ENCODE results near the gene YY1AP1. TPM values are rescaled to one million over a fixed set of nuclear protein-coding genes. Genes with fewer than 3 reads are reported as not detected.
A peak's percentile ranks its signal among the peaks of the same experiment; 100 is the strongest.
"Not testable (repeated sequence)": the region's sequence is repeated elsewhere in the genome, so short reads cannot be mapped to it uniquely, and the experiment has no call there.

The YY1AP1 gene, protein sequence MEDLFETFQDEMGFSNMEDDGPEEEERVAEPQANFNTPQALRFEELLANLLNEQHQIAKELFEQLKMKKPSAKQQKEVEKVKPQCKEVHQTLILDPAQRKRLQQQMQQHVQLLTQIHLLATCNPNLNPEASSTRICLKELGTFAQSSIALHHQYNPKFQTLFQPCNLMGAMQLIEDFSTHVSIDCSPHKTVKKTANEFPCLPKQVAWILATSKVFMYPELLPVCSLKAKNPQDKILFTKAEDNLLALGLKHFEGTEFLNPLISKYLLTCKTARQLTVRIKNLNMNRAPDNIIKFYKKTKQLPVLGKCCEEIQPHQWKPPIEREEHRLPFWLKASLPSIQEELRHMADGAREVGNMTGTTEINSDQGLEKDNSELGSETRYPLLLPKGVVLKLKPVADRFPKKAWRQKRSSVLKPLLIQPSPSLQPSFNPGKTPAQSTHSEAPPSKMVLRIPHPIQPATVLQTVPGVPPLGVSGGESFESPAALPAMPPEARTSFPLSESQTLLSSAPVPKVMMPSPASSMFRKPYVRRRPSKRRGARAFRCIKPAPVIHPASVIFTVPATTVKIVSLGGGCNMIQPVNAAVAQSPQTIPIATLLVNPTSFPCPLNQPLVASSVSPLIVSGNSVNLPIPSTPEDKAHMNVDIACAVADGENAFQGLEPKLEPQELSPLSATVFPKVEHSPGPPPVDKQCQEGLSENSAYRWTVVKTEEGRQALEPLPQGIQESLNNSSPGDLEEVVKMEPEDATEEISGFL
- total RNA-seq, result 100 to 1,000 TPM in 2 of 4 donors, 10 to 100 TPM in 2; 64.5 to 144 (median 84.3) TPM

DNA sequence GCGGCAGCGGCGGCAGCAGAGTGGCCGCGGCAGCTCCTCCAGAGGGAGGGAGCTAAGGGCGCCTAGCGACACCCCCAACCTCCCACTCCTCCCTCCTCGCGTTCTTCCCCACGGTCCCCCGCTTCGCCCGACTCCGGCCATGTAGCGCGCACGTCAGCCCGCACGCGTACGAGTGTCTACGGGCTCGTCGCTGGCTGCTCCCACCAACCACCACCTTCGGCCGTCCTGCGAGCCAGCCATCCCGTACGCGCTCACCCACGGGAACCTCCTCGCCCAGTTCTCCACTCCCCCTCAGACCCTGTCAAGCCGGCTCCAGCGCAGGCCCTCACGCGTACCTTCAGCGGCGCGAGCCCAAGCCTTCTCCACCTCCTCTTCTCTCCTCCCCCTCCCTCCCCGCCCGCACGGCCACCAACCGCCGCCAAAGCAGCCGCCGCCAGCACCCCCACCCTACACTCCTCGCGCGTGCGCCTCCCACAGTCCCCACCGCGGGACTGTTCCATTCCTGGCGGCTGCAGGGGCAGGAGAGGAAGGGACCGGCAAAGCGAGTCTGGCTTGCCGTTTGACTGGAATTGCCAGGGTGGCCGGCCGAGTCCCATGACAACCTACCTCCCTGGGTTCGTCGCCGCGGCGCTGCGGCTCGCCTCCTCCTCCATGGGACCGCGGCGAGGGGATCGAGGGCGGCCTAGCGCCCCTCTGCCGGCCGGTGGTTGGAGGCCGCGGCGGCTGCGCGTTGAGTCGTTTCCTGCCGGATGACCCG lies at the start of gene YY1AP1:
Gene YY1AP1 (minus strand): TSS at position 451 of the 757 bp plus-strand sequence. CDS start 8,338 bp downstream, outside the sequence.
- peaks cover 0 to 14% (median 0%) of the 10 kb centered on the region in 3 donors for H3K36me3 ChIP-seq
- DNase-seq, result peak; percentile 88 to 95 (median 95)
- TF ChIP-seq, protein P1, sequence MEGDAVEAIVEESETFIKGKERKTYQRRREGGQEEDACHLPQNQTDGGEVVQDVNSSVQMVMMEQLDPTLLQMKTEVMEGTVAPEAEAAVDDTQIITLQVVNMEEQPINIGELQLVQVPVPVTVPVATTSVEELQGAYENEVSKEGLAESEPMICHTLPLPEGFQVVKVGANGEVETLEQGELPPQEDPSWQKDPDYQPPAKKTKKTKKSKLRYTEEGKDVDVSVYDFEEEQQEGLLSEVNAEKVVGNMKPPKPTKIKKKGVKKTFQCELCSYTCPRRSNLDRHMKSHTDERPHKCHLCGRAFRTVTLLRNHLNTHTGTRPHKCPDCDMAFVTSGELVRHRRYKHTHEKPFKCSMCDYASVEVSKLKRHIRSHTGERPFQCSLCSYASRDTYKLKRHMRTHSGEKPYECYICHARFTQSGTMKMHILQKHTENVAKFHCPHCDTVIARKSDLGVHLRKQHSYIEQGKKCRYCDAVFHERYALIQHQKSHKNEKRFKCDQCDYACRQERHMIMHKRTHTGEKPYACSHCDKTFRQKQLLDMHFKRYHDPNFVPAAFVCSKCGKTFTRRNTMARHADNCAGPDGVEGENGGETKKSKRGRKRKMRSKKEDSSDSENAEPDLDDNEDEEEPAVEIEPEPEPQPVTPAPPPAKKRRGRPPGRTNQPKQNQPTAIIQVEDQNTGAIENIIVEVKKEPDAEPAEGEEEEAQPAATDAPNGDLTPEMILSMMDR (IDR thresholded peaks at IDR 0.05), result peak in 4 of 6 experiments; percentile 9 to 50 (median 36)
- peak; percentile 40 to 73 for TF ChIP-seq POLR2A (IDR thresholded peaks at IDR 0.05)
- no peaks in the 10 kb centered on the region for H3K27me3 ChIP-seq
- peaks cover 0 to 28% (median 0%) of the 10 kb centered on the region in 4 donors for H3K4me1 ChIP-seq
- H3K9me3 ChIP-seq, result no peaks in the 10 kb centered on the region
- H3K4me3 ChIP-seq, result peak within 1 kb of the TSS; percentile 76 to 99 (median 97)
- H3K27ac ChIP-seq, result peak within 1 kb of the TSS; percentile 91 to 97 (median 94)

DNA sequence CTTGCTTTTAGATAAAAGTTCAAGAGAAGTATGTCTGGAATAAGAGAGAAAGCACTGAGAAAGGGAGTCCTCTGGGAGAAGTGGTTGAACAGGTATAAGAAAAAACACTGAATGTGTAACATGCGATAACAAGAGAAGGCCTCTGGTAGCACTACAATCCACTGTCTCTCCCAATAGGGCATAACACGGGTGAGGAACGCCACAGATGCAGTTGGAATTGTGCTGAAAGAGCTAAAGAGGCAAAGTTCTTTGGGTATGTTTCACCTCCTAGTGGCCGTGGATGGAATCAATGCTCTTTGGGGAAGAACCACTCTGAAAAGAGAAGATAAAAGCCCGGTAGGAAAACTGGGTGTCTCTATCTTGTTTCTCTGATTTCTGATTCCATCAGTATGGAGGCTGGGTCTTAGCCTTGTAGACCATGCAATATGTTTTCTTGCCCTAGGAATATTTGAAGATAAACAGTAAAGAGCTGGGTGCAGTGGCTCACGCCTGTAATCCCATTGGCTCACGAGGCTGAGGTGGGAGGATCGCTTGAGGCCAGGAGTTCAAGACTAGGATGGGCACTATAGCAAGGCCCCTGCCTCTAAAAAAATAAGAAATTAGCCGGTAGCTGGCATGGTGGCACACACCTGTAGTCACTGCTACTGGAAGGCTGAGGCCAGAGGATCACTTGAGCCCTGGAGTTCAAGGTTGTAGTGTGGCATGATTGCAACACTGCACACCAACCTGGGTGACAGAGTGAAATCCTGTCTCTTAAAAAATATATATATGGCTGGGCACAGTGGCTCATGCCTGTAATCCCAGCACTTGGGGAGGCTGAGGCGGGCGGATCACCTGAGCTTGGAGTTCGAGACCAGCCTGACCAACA lies 40.7 kb upstream of the YY1AP1 start:
- peak in 2 of 3 donors; percentile 30 to 62 for DNase-seq
- no peak for TF ChIP-seq POLR2A (IDR thresholded peaks at IDR 0.05)
- TF ChIP-seq, protein P1 (IDR thresholded peaks at IDR 0.05), result peak; percentile 17 to 67 (median 57)
- Histone ChIP-seq H3K4me1 (no peaks in the 10 kb centered on the region), H3K4me3 (no peak overlapping the region), H3K27ac (no peak overlapping the region), H3K9me3 (no peaks in the 10 kb centered on the region), H3K27me3 (no peaks in the 10 kb centered on the region), H3K36me3 (peaks cover 0 to 50% (median 0%) of the 10 kb centered on the region in 3 donors)

DNA sequence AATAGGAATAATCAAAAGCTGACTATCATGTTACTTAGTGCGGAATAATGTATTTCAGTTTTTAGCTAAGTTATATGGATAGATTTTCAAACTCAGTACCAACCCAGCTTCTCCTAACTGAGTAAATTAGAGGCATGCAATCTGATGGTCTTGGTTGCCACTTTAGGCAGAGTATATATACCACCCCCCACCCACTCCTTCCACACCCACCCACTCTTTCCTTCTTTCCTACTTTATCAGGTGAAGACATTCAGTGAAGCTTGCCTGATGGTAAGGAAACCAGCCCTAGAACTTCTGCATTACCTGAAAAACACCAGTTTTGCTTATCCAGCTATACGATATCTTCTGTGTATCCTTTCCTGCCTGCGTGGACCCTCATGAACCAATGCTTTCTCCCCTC lies 36.6 kb upstream of the YY1AP1 start:
- H3K27me3 ChIP-seq, result no peaks in the 10 kb centered on the region
- H3K9me3 ChIP-seq, result no peaks in the 10 kb centered on the region
- no peaks in the 10 kb centered on the region for H3K4me1 ChIP-seq
- H3K27ac ChIP-seq, result no peak overlapping the region
- H3K4me3 ChIP-seq, result no peak overlapping the region
- DNase-seq, result no peak
- TF ChIP-seq, protein P1 (IDR thresholded peaks at IDR 0.05), result no peak
- TF ChIP-seq POLR2A (IDR thresholded peaks at IDR 0.05), result no peak
- peaks cover 0 to 10% (median 0%) of the 10 kb centered on the region in 3 donors for H3K36me3 ChIP-seq

DNA sequence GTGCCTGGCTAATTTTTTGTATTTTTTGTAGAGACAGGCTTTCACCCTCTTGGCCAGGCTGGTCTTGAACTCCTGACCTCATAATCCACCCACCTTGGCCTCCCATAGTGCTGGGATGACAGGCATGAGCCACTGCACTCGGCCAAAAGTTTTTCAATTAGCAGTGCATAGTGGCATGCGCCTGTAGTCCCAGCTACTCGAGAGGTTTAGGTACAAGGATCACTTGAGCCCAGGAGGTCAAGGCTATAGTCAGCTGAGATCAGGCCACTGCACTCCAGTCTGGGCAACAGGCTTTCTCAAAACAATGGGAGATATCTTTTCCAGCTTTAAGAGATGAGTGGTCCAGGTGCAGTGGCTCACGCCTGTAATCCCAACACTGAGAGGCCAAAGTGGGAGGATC lies 31.1 kb upstream of the YY1AP1 start:
- H3K9me3 ChIP-seq, result no peaks in the 10 kb centered on the region
- no peaks in the 10 kb centered on the region for H3K4me1 ChIP-seq
- TF ChIP-seq POLR2A (IDR thresholded peaks at IDR 0.05), result no peak
- TF ChIP-seq, protein P1 (IDR thresholded peaks at IDR 0.05), result no peak
- no peak for DNase-seq
- H3K27me3 ChIP-seq, result no peaks in the 10 kb centered on the region
- no peak overlapping the region for H3K27ac ChIP-seq
- no peak overlapping the region for H3K4me3 ChIP-seq
- peaks cover 0 to 4% (median 0%) of the 10 kb centered on the region in 3 donors for H3K36me3 ChIP-seq

DNA sequence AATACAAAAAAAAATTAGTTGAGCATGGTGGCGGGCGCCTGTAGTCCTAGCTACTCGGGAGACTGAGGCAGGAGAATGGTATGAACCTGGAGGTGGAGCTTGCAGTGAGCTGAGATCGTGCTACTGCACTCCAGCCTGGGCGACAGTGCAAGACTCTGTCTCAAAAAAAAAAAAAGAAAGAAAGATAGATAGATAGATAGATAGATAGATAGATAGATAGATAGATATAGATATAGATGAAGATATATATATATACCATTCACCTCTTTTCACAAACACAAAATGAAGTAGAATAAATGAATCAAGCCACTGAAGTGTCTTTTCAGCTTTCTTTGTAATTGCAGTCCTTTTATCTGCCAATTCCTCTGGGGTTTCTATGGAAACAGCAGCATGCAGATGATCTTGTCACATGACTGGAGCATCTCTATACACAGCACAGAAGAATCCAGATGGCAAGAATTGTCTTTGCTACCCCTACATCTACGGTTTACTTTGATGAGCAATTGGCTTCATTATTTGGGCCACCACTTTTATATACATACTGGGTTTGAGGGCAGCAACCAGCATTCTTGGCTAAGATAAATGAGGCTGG lies 30.0 kb upstream of the YY1AP1 start:
- H3K27ac ChIP-seq, H3K36me3 ChIP-seq, H3K27me3 ChIP-seq, DNase-seq, H3K4me3 ChIP-seq, H3K9me3 ChIP-seq, H3K4me1 ChIP-seq: not testable (repeated sequence)
